GM18909 (cell line): Measurements from ENCODE around the gene HELQ.
A peak's percentile ranks its signal among the peaks of the same experiment; 100 is the strongest.
"Not testable (repeated sequence)": the region's sequence is repeated elsewhere in the genome, so short reads cannot be mapped to it uniquely, and the experiment has no call there.

ENCODE experiments used
- ATAC-seq: cut with Tn5 transposase; IDR thresholded peaks from one replicate; pipeline ENCODE4 v1.9.1; 2021; ENCODE audit warnings: mild to moderate bottlenecking; ENCODE audit not compliant: unreplicated experiment, poor library complexity

The HELQ gene

GRCh38 chr4:83455281-83456183 lies at the start of gene HELQ, which contains the start of gene MRPS18C:
TSS of gene HELQ (minus strand) at chr4:83455823. CDS start at chr4:83455693, 130 bp downstream.
TSS of gene MRPS18C (plus strand) at chr4:83456058. CDS start at chr4:83456078, 20 bp downstream.
- peak; percentile 96 for ATAC-seq

- ATAC-seq, result no peak
Measured at GRCh38 chr4:83504996-83505395, 49.4 kb upstream of the HELQ start.

GRCh38 chr4:83504503-83504902 lies 48.9 kb upstream of the HELQ start:
- ATAC-seq, result no peak

- no peak for ATAC-seq
Measured at GRCh38 chr4:83503974-83504373, 48.4 kb upstream of the HELQ start.

- not testable (repeated sequence) for ATAC-seq
Measured at GRCh38 chr4:83501671-83502070, 46.0 kb upstream of the HELQ start.

GRCh38 chr4:83498187-83498586 lies 42.6 kb upstream of the HELQ start:
- no peak for ATAC-seq

GRCh38 chr4:83496085-83496917 lies 40.7 kb upstream of the HELQ start:
- not testable (repeated sequence) for ATAC-seq

- peak; percentile 83 for ATAC-seq
Measured at GRCh38 chr4:83490876-83491450, 35.3 kb upstream of the HELQ start.

GRCh38 chr4:83489711-83490326 lies 34.2 kb upstream of the HELQ start:
- no peak for ATAC-seq

- no peak for ATAC-seq
Measured at GRCh38 chr4:83486457-83487129, 31.0 kb upstream of the HELQ start.

GRCh38 chr4:83484500-83485461 lies 29.2 kb upstream of the HELQ start, which contains the start of gene ABRAXAS1:
TSS of gene ABRAXAS1 (minus strand) at chr4:83485100. CDS start at chr4:83485072, 28 bp downstream.
- peak; percentile 97 for ATAC-seq

GRCh38 chr4:83473966-83474365 lies 18.3 kb upstream of the HELQ start:
- no peak for ATAC-seq

GRCh38 chr4:83473423-83473822 lies 17.8 kb upstream of the HELQ start:
- no peak for ATAC-seq

GRCh38 chr4:83456184-83456501 lies 520 bp upstream of the HELQ start:
- no peak for ATAC-seq

- no peak for ATAC-seq
Measured at GRCh38 chr4:83454686-83455085, 937 bp downstream of the HELQ start.

GRCh38 chr4:83449009-83449408 lies 6.6 kb downstream of the HELQ start:
- ATAC-seq, result no peak

GRCh38 chr4:83440899-83441298 lies 14.7 kb downstream of the HELQ start:
- ATAC-seq, result no peak

- no peak for ATAC-seq
Measured at GRCh38 chr4:83440148-83440814, 15.3 kb downstream of the HELQ start.
